DND-41 (cell line): ENCODE data around the gene SEC24D.

Source experiments
- EZH2 ChIP-seq: IDR thresholded peaks from 3 replicates; pipeline ENCODE4 v1.6.1; 2012; ENCODE audit warnings: borderline replicate concordance, low read depth, mild to moderate bottlenecking, moderate library complexity, low read length, inconsistent platforms; ENCODE audit not compliant: severe bottlenecking
- TF ChIP-seq, protein P1 (sequence below): IDR thresholded peaks from 2 replicates; pipeline ENCODE4 v1.5.1; 2012; ENCODE audit warnings: borderline replicate concordance, low read length, moderate library complexity, mild to moderate bottlenecking; ENCODE audit not compliant: poor library complexity, severe bottlenecking; ENCODE audit errors: extremely low read depth

- TF ChIP-seq, protein P1, sequence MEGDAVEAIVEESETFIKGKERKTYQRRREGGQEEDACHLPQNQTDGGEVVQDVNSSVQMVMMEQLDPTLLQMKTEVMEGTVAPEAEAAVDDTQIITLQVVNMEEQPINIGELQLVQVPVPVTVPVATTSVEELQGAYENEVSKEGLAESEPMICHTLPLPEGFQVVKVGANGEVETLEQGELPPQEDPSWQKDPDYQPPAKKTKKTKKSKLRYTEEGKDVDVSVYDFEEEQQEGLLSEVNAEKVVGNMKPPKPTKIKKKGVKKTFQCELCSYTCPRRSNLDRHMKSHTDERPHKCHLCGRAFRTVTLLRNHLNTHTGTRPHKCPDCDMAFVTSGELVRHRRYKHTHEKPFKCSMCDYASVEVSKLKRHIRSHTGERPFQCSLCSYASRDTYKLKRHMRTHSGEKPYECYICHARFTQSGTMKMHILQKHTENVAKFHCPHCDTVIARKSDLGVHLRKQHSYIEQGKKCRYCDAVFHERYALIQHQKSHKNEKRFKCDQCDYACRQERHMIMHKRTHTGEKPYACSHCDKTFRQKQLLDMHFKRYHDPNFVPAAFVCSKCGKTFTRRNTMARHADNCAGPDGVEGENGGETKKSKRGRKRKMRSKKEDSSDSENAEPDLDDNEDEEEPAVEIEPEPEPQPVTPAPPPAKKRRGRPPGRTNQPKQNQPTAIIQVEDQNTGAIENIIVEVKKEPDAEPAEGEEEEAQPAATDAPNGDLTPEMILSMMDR = no peak
- TF ChIP-seq EZH2 = no peak
Observed at GRCh38 chr4:118775405-118775804, 60.5 kb downstream of the SEC24D start.
